SK-N-DZ (cell line): ENCODE data around the gene RETREG1.
"Not testable (repeated sequence)": the region's sequence is repeated elsewhere in the genome, so short reads cannot be mapped to it uniquely, and the experiment has no call there.

Experiments used
- DNase-seq: peaks from one replicate; pipeline ENCODE4 v3.0.0-alpha.2; 2015; ENCODE audit warnings: low spot score
- small RNA-seq, 2 experiments: library from RNA; depleted of rRNA; stranded (forward); fragments of <200 nt; gene quantifications; one replicate each; pipeline ENCODE3, GENCODE V24; 2014

The RETREG1 gene

DNA sequence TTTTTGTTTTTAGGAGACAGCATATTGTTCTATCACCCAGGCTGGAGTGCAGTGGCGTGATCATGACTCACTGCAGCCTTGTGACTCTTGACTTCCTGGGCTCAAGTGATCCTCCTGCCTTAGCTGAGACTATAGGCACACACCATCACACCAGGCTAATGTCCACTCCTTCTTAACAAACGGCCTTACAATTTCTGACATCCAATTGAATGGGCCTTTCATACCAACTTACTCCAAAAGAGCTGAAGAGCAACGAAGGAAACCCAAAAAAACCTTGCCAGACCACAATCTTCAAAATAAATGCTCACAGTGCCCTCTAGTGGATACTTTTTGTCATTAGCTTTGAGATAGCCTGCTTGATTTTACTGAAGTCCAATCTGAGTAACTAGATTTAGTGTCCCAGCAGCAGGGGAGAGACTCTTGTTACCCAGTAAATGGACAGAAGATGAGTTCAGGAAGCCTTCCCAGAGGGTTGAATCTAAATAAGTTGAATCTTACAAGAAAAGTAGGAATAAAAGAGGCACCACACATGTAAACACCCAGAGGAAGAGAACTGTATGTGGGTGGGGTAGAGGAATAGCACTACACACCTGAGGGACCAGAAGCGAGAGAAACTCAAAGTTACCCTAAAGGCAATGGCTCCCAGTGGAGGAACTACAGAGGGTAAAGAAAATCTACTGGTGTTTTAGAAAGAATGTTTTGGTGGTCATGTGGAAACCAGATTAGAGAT lies 160.5 kb downstream of the RETREG1 start:
- peak; percentile 76 for DNase-seq

DNA sequence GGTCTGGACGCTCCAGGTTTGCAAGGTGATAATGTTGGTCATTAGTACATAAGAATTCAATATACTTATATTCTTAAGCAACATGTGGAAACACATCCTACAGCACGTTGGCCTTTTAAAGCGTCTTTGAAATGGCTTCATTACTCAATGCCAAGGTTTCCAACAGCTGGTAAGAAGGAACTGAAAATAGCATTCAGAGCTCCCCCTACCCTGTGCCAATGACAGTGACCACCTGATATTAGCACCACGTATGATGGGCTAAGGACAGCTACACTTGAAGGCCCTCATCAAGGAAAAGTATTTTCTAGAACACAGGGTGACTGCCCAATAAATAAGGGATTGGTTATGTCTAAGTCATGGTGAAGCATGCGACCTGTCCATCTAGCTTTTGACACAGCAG lies 161.1 kb downstream of the RETREG1 start:
- no peak for DNase-seq

DNA sequence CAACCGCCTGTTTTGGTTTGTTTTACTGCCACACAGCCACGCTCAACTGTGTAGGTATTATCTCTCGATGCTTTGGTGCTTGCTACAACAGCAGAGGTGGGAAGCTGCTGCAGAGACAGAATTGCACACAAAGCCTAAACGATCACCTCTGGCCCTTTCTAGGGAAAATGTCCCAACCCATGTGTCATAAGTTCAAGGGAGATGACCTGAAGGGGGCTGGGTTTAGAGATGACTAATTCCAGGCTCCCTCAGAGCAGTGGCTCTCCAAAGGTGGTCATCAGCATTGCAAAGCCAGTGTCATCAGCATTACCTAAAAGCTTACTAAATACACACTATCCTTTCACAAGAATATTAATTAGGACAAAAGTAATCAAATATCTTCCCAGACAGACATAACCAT lies 162.1 kb downstream of the RETREG1 start:
- DNase-seq, result no peak

DNA sequence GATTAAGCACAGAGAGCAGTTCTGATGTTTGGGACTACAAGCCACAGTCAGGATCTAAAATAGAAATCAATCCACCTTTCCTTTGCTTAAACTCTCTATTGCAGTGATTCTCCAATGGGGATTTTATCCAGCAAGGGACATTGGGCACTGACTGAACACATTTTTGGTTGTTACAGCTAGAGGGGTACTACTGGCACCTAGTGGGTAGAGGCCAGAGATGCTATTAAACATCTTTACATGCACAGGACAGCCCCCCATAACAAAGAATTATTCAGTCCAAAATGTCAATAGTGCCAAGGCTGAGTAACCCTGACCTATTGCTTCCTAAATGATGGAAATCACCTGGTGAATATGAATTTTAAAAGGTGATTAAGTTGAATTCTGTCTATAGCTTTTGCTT lies 163.2 kb downstream of the RETREG1 start:
- DNase-seq, result peak; percentile 31

DNA sequence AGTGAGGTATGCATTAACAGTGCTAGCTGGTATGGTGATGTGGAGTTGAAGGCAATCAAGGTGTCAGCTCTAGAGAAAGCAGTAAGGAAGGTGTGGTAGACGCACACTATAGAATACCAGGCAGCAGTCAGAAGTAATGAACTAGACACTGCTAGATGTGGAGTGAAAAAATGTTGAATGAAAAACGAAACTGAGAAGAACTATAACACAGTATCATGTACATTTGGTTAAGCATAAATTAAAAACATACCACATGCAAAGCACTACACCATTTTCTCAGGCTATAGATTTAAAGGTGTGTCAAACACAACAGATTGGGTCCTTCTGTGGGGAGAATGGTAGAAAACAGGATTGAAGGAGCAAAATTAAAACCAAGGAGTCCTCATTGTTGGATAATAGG lies 166.6 kb downstream of the RETREG1 start:
- no peak for DNase-seq

DNA sequence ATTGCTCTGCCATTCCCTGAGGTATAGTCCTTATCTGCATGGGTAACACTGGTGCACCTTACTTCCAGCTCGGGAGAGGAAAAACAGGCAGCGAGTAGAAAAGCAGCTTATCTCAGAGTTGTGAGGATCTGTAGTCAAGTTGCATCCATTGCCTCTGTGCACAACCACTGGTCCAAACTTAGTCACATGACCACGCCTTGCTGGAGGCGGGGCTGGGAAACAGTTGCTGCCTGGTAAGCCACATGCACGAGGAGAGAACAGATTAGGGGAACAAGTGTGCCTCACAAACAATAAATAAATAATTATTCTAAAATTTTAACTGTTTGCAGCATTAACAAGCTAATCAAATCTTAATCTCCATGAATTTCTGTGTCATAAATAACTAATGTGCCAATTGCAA lies 169.8 kb downstream of the RETREG1 start:
- no peak for DNase-seq

DNA sequence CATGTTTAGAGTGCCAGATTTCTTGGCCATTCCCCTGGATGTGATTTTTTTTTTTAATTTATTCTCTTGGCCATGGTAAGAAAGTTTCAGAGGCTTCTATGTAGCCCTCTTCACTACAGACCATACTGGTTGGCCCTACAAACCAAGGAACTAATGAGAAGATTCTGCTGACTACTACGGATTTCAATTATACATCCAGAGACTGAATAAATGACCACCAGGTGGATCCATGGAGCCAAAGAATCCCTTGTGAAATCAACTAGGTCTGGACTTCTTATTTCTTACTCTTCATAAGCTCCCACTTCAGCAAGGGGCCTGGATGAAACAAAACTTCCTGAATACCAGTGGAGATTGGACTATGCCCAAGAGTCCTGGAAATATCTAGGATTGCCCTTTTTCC lies 178.8 kb downstream of the RETREG1 start:
- DNase-seq, result no peak

DNA sequence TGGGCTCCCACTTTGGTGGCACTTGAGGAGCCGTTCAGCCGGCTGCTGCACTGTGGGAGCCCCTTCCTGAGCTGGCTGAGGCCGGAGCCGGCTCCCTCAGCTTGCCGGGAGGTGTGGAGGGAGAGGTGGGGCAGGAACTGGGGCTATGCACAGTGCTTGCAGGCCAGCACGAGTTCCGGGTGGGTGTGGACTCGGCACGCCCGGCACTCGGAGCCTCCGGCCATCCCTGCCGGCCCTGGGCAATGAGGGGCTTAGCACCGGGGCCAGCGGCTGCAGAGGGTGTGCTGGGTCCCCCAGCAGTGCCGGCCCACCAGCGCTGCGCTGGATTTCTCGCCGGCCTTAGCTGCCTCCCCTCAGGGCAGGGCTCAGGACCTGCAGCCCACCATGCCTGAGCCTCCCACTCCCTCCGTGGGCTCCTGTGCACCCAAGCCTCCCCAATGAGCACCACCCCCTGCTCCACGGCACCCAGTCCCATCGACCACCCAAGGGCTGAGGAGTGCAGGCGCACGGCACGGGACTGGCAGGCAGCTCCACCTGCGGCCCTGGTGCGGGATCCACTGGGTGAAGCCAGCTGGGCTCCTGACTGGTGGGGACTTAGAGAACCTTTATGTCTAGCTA lies 180.6 kb downstream of the RETREG1 start:
- not testable (repeated sequence) for DNase-seq

DNA sequence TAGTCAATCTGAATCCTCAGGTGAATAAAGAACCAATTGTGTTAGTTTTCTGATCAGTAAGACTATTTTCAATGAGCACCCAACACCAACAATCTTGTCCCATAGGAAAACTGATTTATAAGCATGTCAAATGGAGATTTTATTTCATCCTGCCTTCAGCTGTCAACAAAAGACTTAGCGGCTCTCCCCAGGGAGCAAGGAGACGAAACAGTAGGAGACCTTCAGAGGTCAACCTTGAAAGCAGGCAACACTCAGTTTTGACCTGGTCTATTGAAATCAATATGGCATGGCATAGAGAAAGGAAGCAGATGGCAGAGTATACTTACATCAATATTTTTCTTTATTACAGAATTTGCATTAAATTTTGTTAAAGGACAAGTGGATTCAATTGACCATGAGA lies 185.3 kb downstream of the RETREG1 start:
- no peak for DNase-seq

DNA sequence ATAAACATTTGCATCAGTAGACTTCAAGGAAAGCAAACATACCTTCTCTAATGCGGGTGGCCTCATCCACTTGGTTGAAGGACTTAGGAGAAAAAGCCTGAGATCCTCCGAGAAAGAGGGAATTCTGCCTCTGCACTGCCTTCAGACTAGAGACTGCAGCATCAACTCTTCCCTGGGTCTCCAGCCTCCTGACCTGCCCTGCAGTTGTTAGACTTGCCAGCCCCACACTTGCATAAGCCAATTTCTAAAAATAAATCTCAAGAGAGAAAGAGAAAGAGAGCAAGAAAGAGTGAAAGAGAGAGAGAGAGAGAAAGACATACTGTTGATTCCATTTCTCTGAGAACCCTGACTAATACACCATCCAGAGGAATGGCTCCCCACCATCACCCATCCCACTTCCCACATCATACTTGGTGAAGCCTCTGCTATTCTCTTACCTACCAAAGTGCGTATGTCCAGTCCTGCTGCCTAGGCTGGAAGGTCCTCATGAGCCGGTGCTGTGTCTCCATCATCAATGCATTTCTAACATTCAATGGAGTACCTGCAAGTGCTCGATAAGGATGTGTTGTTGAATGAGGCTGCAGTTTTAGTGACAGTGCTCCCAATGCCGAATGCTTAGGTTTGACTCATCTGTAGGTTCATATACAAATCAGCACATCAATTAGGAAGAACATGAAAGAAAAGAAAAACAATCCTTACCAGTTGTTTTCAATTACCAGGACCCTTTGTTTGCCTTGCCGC lies 186.3 kb downstream of the RETREG1 start:
- DNase-seq, result no peak

DNA sequence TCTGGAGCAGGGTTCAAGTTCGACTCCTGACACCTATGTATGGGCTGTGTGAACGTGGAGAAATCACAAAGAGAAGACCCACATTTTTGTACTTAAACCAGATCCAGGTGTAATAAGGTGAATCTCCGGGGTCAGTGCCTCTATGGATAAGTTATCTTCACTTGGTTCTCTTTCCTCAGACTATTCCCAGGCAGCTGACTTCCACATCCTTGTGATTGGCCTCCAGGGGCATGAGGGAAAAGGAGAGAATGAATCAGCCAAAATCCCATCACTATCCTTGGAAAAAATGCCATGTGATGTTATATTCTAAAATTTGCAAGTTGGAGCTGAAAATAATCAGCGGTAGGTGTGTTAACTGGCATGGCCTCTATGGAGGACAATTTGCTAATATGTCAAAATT lies 188.4 kb downstream of the RETREG1 start:
- DNase-seq, result no peak

DNA sequence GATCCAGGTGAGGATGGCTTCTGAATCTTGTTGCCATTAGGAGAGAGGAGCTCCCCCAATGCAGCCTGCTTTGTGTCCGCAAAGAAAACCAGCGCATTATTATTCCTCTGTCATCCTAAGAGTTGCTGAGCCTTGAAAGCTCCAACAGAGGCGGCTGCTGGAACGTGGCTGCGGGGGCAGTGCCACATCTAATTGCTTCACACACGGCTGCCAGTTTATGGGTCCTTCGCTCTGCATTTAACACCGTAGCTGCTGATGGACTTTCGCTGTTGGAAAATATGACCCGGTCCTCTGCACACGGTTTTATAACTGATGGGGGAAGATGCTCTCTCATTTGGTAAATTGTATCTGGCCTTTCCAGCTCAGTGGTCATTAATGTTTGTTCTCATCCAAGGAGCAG lies 189.2 kb downstream of the RETREG1 start:
- DNase-seq, result no peak

Small RNAs within 50 kb of the gene (small RNA-seq; reads per million reads assigned to genes)
- 0 reads per million in 2 experiments for gene RF00019
